GM20431 (cell line): Measurements from ENCODE around the gene ROR1.
"Not testable (repeated sequence)": the region's sequence is repeated elsewhere in the genome, so short reads cannot be mapped to it uniquely, and the experiment has no call there.

Source experiments
- in situ Hi-C: fragments of 300-500 bp; cut with MseI, MboI; formaldehyde crosslinking; loops from one replicate; pipeline ENCODE4 v1.15.0; 2020; ENCODE audit warnings: low sequenced_read_pairs; ENCODE audit not compliant: unreplicated experiment

ROR1 gene

GRCh38 chr1:63757334-63757733 lies 16.5 kb upstream of the ROR1 start:
- in situ Hi-C loops = no loop called here

GRCh38 chr1:63758791-63759190 lies 15.0 kb upstream of the ROR1 start:
- in situ Hi-C loops = no loop called here

- in situ Hi-C loops = no loop called here
Observed at GRCh38 chr1:63759778-63760177, 14.0 kb upstream of the ROR1 start.

- in situ Hi-C loops = no loop called here
Observed at GRCh38 chr1:63770381-63770780, 3.4 kb upstream of the ROR1 start.

GRCh38 chr1:63772201-63772600 lies 1.6 kb upstream of the ROR1 start:
- in situ Hi-C loops = no loop called here

GRCh38 chr1:63772876-63773275 lies 941 bp upstream of the ROR1 start:
- in situ Hi-C loops = no loop called here

GRCh38 chr1:63773496-63773814 lies 362 bp upstream of the ROR1 start:
- in situ Hi-C loops = no loop called here

GRCh38 chr1:63774617-63775417 lies 1.0 kb downstream of the ROR1 start:
- in situ Hi-C loops = no loop called here

GRCh38 chr1:63775418-63776127 lies 1.8 kb downstream of the ROR1 start:
- in situ Hi-C loops = no loop called here

GRCh38 chr1:63777286-63777685 lies 3.5 kb downstream of the ROR1 start:
- in situ Hi-C loops = no loop called here

GRCh38 chr1:63777965-63778880 lies 4.4 kb downstream of the ROR1 start:
- in situ Hi-C loops = no loop called here

- in situ Hi-C loops = no loop called here
Observed at GRCh38 chr1:63779338-63780211, 5.8 kb downstream of the ROR1 start.

- in situ Hi-C loops = no loop called here
Observed at GRCh38 chr1:63780565-63780964, 6.7 kb downstream of the ROR1 start.

- in situ Hi-C loops = no loop called here
Observed at GRCh38 chr1:63782982-63783381, 9.2 kb downstream of the ROR1 start.

- in situ Hi-C loops = no loop called here
Observed at GRCh38 chr1:63784083-63784482, 10.3 kb downstream of the ROR1 start.

- in situ Hi-C loops = no loop called here
Observed at GRCh38 chr1:63784489-63785390, 10.9 kb downstream of the ROR1 start.

- in situ Hi-C loops = not testable (repeated sequence)
Observed at GRCh38 chr1:63787270-63787669, 13.5 kb downstream of the ROR1 start.

- in situ Hi-C loops = no loop called here
Observed at GRCh38 chr1:63787875-63788274, 14.1 kb downstream of the ROR1 start.
